K562 (cell line): ENCODE results near the gene METRN. TPM values are rescaled to one million over a fixed set of nuclear protein-coding genes. Genes with fewer than 3 reads are reported as not detected.

Source experiments
- ATAC-seq: fragments of 200-7000 bp; cut with Tn5 transposase; 3 replicates; pipeline ENCODE4 v1.9.1; 2020; ENCODE audit warnings: moderate library complexity
- BruUV-seq: library from RNA; stranded (reverse); fragments of 400-500 nt; replicated peaks from 2 replicates; lab custom pipeline; 2021; lab: Mats Ljungman, UMichigan
- CTCF ChIA-PET: fragments of 300-600 bp; formaldehyde crosslinking; extraction: SDS; loops from one replicate; lab custom pipeline; 2021; ENCODE audit warnings: low intra/inter-chr PET ratio; lab: Yijun Ruan, JAX
- POLR2A ChIA-PET: fragments of 300-600, 350-650 bp; sonication (Branson Sonifier 250); formaldehyde crosslinking; extraction: SDS; loops from one replicate; lab custom pipeline; 2021; ENCODE audit warnings: antibody characterized with exemption, inconsistent platforms; lab: Yijun Ruan, JAX
- DNase-seq, 4 experiments: peaks; one replicate each; pipeline versions ENCODE4 v3.0.0 to v3.0.0-alpha.2; 2011 to 2018; ENCODE audit warnings: low spot score in 3 of 4, mixed read lengths in 3 of 4; ENCODE audit errors: extremely low read depth in 1 of 4
- FAIRE-seq: peaks from 2 replicates; lab custom pipeline; 2011; peaks lifted over from hg19 to GRCh38; lab: Jason Lieb, UNC
- H2AFZ ChIP-seq: 2 replicates; pipeline ENCODE4 v1.6.0; 2011; ENCODE audit warnings: low read depth, low read length, control low read depth, inconsistent platforms
- H3K27ac ChIP-seq: fragments of 200-600 bp; 3 replicates; pipeline ENCODE4 v1.8.0; 2011; ENCODE audit warnings: low read depth, mild to moderate bottlenecking, control low read depth, inconsistent platforms, low read length, moderate library complexity, mixed read lengths; ENCODE audit errors: extremely low read depth
- H3K27me3 ChIP-seq, 2 experiments: fragments of 300-600 bp in 1 of 2; 2 replicates in 1 of 2; 3 replicates in 1 of 2; pipeline versions ENCODE4 v1.6.0 to v1.8.0; 2011; ENCODE audit warnings: inconsistent platforms in 2 of 2, low read length in 2 of 2, mild to moderate bottlenecking in 1 of 2, mixed read lengths in 1 of 2, moderate library complexity in 1 of 2; ENCODE audit not compliant: control insufficient read depth in 2 of 2, insufficient read depth in 2 of 2
- H3K36me3 ChIP-seq: fragments of 300-600 bp; 3 replicates; pipeline ENCODE4 v1.8.0; 2011; ENCODE audit warnings: mild to moderate bottlenecking, low read length, inconsistent platforms; ENCODE audit not compliant: control insufficient read depth, insufficient read depth
- H3K4me1 ChIP-seq, 2 experiments: fragments of 200-600 bp in 1 of 2; replicated peaks in 1 of 2; 2 replicates in 1 of 2; 3 replicates in 1 of 2; pipeline versions ENCODE4 v1.5.1 to v1.8.0; 2011; ENCODE audit warnings: inconsistent platforms in 2 of 2, low read length in 2 of 2, mild to moderate bottlenecking in 1 of 2, mixed read lengths in 1 of 2, moderate library complexity in 1 of 2; ENCODE audit not compliant: control insufficient read depth in 2 of 2, insufficient read depth in 2 of 2
- H3K4me2 ChIP-seq: 2 replicates; pipeline ENCODE4 v1.6.1; 2011; ENCODE audit warnings: low read length, control low read depth, inconsistent platforms, mixed read lengths; ENCODE audit not compliant: insufficient read depth
- H3K4me3 ChIP-seq: fragments of 200-600 bp; sonication (generic), shearing (Covaris generic); 2 replicates; pipeline ENCODE4 v1.5.1; 2016; ENCODE audit warnings: control low read depth, inconsistent platforms
- H3K79me2 ChIP-seq: fragments of 200-600 bp; 3 replicates; pipeline ENCODE4 v1.8.0; 2011; ENCODE audit warnings: low read length, inconsistent platforms; ENCODE audit not compliant: control insufficient read depth, insufficient read depth
- H3K9ac ChIP-seq, 2 experiments: 2 replicates each; pipeline versions ENCODE4 v1.6.0 to v1.6.1; 2011; ENCODE audit warnings: low read depth in 2 of 2, low read length in 2 of 2, control low read depth in 1 of 2, inconsistent platforms in 1 of 2, mild to moderate bottlenecking in 1 of 2, mixed read lengths in 1 of 2; ENCODE audit not compliant: insufficient read depth in 1 of 2
- H3K9me1 ChIP-seq: one replicate; pipeline ENCODE4 v1.6.0; 2011; ENCODE audit warnings: inconsistent platforms, mild to moderate bottlenecking, low read length, moderate library complexity; ENCODE audit not compliant: control insufficient read depth, insufficient read depth
- H3K9me3 ChIP-seq: replicated peaks from 2 replicates; pipeline ENCODE4 v1.5.1; 2011; ENCODE audit warnings: low read depth, low read length, inconsistent platforms; ENCODE audit not compliant: control insufficient read depth, insufficient read depth
- H4K20me1 ChIP-seq: replicated peaks from 2 replicates; pipeline ENCODE4 v1.6.1; 2011; ENCODE audit warnings: low read length, inconsistent platforms, mixed read lengths; ENCODE audit not compliant: control insufficient read depth, insufficient read depth
- VEZF1 ChIP-seq: fragments of 200-800 bp; sonication (Bioruptor generic); IDR thresholded peaks from 2 replicates; pipeline ENCODE4 v1.6.1; 2017; ENCODE audit warnings: missing genetic modification characterization, missing compliant biosample characterization
- ZFP36 ChIP-seq: fragments of 150-350 bp; IDR thresholded peaks from 2 replicates; pipeline ENCODE4 v1.6.1; 2018; ENCODE audit warnings: low read length, low read depth; ENCODE audit not compliant: partially characterized antibody
- WGBS: fragments of 100-300 bp; shearing (Covaris generic); methylation state at CpG from one replicate; pipeline ENCODE4 v1.1.6; 2016; ENCODE audit warnings: low coverage, mixed read lengths; ENCODE audit not compliant: insufficient coverage; ENCODE audit errors: missing lambda C conversion rate; 5-methylcytosine and 5-hydroxymethylcytosine counted together
- in situ Hi-C: fragments of 300-500 bp; cut with MboI; formaldehyde crosslinking; loops from 4 replicates; pipeline ENCODE4 v1.15.0; 2018; ENCODE audit warnings: inconsistent platforms, mixed read lengths
- intact Hi-C: fragments of 100-400 bp; cut with micrococcal nuclease; formaldehyde crosslinking; loops from 2 replicates; pipeline ENCODE4 v1.14.2; 2022
- polyA plus RNA-seq, 8 experiments: library from polyadenylated mRNA; depleted of rRNA in 4 of 8; stranded (reverse) in 5 of 8; unstranded in 3 of 8; fragments of >200 nt; fragmentation: Nextera tagmentation in 2 of 8; fragmentation: Illumina TruSeq in 1 of 8; extraction: Ambion mirVana in 2 of 8; extraction: Trizol in 1 of 8; gene quantifications; 2 replicates each; pipeline versions ENCODE4 v1.2.1 to v1.2.3, GENCODE V29; 2011 to 2014; ENCODE audit warnings: inconsistent platforms in 1 of 8, missing spikeins in 1 of 8
- total RNA-seq, 7 experiments: library from RNA; depleted of rRNA in 6 of 7; stranded (reverse); fragments of >200 nt in 6 of 7; fragmentation: Illumina TruSeq in 2 of 7; extraction: Trizol in 2 of 7; gene quantifications; 2 replicates each; pipeline versions ENCODE4 v1.2.1 to v1.2.3, GENCODE V29; 2011 to 2021; ENCODE audit warnings: low replicate concordance in 1 of 7

METRN gene
- total and polyA plus RNA-seq, 9 of the 15 experiments (the other 6 are each of a cell fraction or from before 2014, with no cell fraction given) = 0.20 to 89.8 (median 15.4) TPM

GRCh38 chr16:767743-768235 is 52.9 kb downstream of the METRN start:
- POLR2A ChIA-PET = interaction anchor here (0.6 to 0.9 kb wide), 2 partner anchors 9 to 21 kb away, joined by 3 read pairs; partner anchors contain the start of genes CHTF18 and RPUSD1
- CTCF ChIA-PET = no interaction called here
- no peak for FAIRE-seq

More at GRCh38 chr16:767743-768235, 52.9 kb downstream of the METRN start:
- in situ Hi-C loops = no loop called here
- H3K36me3 ChIP-seq = no peaks in the 10 kb centered on the region
- no TSS peak for BruUV-seq
- H3K9me1 ChIP-seq = no peaks in the 10 kb centered on the region
- WGBS = 0% methylated on average over 1 of the region's 38 CpGs
- H3K9me3 ChIP-seq = no peaks in the 10 kb centered on the region
- no peak for DNase-seq
- peaks cover 0 to 6% of the 10 kb centered on the region in 2 experiments; a peak in 1 of 5 replicates for H3K27me3 ChIP-seq
- no peak overlapping the region for H3K27ac ChIP-seq
- ATAC-seq = no peak
- peaks cover 0 to 69% of the 10 kb centered on the region in 2 experiments; a peak in 2 of 5 replicates for H3K4me1 ChIP-seq
- no peak overlapping the region for H3K4me3 ChIP-seq
- peak; percentile 34; the same call in 1 of the 2 replicates for TF ChIP-seq VEZF1
- TF ChIP-seq ZFP36 = no peak
- intact Hi-C loops = no loop called here
- H3K9ac ChIP-seq = no peak overlapping the region
- no peak overlapping the region for H3K4me2 ChIP-seq
- H2AFZ ChIP-seq = no peak overlapping the region
- 0 out of 2 replicates have a peak, but pooled peaks cover 3% of the 10 kb centered on the region for H4K20me1 ChIP-seq
- H3K79me2 ChIP-seq = no peaks in the 10 kb centered on the region
